SK-N-MC (cell line): ENCODE data around the gene CELA1.

Source experiments
- EZH2 ChIP-seq: fragments of 200-600 bp; sonication (generic); IDR thresholded peaks from one replicate; pipeline ENCODE4 v1.6.1; 2017; ENCODE audit warnings: antibody characterized with exemption
- POLR2AphosphoS5 ChIP-seq: IDR thresholded peaks from 2 replicates; pipeline ENCODE4 v1.6.1; 2012; ENCODE audit warnings: mild to moderate bottlenecking, low read depth, low read length, borderline replicate concordance

DNA sequence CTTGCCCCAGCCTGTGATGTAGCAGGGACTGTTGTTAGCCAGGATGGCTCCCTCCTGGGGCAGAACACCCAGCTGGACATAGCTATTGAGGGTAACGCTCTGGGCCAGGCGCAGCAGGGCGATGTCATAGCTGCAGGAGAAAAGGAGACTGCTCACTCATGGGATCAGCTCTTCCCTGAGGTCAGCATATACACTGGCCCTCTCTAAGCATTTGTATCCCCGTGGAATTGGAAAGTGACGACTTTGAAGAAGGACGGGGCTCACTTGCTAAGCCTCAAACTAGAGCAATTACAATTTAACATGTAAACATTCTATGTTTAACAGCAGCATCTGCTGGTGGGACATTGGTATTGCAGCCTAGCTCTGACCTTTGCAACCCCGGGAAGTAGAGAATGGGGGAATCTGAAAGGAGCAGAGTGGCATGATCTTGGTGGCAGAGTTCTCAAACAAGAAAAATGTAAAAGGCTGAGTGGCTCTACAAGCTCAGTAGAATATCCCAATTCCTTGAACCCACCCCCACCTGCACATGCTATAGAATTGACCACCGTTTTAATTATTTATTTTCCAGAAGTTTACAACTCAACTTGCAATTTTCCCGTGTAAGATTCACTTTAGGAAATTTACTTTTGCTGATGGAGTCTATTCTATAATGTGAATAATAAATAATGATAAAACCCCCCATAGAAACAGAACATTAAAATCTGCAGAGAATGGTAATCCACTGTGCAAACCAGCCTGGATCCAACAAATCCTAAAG lies 5.0 kb downstream of the CELA1 start:
- TF ChIP-seq EZH2 (no peak), POLR2AphosphoS5 (no peak)
